IPS-NIHi7 (cell line): ENCODE data around the gene ABHD4.
"Not testable (repeated sequence)": the region's sequence is repeated elsewhere in the genome, so short reads cannot be mapped to it uniquely, and the experiment has no call there.

Source experiments
- DNase-seq: peaks from one replicate; pipeline ENCODE4 v3.0.0; 2012; ENCODE audit warnings: mixed read lengths; ENCODE audit errors: extremely low spot score

Gene ABHD4, protein sequence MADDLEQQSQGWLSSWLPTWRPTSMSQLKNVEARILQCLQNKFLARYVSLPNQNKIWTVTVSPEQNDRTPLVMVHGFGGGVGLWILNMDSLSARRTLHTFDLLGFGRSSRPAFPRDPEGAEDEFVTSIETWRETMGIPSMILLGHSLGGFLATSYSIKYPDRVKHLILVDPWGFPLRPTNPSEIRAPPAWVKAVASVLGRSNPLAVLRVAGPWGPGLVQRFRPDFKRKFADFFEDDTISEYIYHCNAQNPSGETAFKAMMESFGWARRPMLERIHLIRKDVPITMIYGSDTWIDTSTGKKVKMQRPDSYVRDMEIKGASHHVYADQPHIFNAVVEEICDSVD

DNA sequence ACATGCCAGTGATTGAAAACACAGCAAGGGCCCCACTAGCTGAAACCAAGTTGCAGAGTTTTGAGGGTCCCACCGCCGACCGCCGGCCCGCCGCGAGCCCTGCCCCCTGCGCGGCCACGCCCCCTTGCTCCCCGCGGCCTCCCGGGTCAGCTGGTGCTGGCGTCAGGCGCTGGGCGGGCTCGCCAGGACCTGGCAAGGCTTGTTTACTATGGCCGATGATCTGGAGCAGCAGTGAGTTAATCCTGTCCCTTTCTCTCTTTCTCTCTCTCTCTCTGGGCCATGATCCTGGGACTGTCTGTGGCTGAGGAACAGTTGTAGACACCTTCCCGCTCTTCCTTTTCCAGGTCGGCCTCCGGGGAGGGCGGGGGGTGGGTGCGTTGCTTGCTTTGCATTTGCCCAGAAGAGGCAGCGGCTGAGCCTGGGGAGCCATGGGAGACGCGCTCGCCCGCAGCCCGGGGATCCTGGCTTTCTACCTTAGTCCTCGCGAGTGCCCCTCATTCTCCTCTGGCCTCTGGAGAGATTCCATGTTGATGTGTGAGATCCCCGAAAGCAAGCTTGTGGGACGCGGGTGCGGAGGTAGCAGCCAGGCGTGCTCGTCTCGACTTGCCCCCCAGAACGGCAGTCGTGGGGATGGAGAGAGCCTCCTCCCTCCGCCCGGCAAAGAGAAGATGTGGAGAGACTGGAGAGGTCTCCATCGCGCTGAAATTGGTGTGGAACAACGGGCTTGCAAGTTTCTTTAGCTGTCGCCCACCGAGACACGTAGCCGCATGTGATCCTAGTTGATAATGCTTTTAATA lies at the start of gene ABHD4:
ABHD4 (plus strand) TSS at position 202 of the 797 bp plus-strand sequence; CDS start at position 209, 7 bp downstream.
- peak; percentile 85 for DNase-seq

DNA sequence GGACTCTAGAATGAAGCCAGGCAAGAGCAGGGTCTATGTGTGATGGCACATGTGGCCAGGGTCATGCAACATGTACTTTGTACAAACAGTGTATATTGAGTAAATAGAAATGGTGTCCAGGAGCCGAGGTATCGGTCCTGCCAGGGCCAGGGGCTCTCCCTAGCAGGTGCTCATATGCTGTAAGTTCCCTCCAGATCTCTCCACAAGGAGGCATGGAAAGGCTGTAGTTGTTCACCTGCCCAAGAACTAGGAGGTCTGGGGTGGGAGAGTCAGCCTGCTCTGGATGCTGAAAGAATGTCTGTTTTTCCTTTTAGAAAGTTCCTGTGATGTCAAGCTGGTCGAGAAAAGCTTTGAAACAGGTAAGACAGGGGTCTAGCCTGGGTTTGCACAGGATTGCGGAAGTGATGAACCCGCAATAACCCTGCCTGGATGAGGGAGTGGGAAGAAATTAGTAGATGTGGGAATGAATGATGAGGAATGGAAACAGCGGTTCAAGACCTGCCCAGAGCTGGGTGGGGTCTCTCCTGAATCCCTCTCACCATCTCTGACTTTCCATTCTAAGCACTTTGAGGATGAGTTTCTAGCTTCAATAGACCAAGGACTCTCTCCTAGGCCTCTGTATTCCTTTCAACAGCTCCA lies 48.7 kb upstream of the ABHD4 start:
- DNase-seq = no peak

DNA sequence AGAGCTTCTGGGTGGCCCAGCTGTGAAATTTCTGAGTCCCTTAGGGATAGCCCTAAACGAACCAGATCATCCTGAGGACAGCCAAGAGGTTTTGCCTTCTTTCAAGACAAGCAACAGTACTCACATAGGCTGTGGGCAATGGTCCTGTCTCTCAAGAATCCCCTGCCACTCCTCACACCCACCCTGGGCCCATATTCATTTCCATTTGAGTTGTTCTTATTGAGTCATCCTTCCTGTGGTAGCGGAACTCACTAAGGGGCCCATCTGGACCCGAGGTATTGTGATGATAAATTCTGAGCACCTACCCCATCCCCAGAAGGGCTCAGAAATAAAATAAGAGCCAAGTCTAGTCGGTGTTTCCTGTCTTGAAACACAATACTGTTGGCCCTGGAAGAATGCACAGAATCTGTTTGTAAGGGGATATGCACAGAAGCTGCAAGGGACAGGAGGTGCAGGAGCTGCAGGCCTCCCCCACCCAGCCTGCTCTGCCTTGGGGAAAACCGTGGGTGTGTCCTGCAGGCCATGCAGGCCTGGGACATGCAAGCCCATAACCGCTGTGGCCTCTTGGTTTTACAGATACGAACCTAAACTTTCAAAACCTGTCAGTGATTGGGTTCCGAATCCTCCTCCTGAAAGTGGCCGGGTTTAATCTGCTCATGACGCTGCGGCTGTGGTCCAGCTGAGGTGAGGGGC lies 48.0 kb upstream of the ABHD4 start:
- DNase-seq = no peak

DNA sequence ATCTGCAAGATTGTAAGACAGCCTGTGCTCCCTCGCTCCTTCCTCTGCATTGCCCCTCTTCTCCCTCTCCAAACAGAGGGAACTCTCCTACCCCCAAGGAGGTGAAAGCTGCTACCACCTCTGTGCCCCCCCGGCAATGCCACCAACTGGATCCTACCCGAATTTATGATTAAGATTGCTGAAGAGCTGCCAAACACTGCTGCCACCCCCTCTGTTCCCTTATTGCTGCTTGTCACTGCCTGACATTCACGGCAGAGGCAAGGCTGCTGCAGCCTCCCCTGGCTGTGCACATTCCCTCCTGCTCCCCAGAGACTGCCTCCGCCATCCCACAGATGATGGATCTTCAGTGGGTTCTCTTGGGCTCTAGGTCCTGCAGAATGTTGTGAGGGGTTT lies 46.5 kb upstream of the ABHD4 start:
- no peak for DNase-seq

DNA sequence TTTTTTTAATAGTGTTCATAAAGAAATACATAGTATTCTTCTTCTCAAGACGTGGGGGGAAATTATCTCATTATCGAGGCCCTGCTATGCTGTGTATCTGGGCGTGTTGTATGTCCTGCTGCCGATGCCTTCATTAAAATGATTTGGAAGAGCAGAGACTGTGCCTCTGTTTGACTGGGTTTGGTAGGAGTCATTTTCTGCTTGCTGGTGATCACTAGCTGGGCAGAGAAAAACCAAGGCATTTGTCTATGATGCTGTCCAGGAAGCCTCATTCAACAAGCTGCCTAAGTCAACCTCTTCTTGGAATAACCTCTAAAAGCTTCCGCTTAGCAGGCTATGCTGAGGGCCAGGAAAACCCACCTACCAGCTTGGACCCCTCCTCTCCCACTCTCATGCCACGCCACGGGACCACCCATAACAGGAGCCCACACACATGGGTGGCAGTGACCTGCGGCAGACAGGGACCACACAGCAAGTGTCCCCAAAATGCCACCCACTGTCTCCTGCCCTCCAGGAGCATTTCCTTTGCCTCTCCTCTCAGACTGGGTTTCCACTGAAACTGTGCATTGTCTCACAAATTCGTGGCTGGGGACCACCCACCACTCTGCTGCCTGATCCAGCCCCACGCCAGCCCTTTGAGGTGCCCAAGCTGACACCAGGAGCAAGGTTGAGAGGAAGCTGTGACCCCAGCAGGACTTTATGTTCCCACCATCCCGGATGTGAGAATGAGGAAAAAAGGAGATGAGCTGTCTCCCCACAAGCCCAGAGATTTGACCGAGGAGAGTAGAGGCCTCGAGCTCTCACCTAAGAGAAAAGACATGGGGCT lies 45.9 kb upstream of the ABHD4 start:
- no peak for DNase-seq

DNA sequence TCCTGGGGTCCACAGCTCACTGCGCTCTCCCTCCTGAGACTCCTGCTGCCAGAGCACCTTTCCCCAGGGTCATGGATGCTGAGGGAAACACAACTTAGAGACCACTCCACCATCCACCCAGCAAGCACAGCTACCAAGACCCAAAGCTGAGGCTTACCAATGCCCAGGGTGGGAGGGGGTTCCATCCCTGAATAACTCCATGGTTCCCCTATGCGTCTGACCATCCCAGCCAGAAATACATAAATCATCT lies 45.3 kb upstream of the ABHD4 start:
- DNase-seq = no peak

DNA sequence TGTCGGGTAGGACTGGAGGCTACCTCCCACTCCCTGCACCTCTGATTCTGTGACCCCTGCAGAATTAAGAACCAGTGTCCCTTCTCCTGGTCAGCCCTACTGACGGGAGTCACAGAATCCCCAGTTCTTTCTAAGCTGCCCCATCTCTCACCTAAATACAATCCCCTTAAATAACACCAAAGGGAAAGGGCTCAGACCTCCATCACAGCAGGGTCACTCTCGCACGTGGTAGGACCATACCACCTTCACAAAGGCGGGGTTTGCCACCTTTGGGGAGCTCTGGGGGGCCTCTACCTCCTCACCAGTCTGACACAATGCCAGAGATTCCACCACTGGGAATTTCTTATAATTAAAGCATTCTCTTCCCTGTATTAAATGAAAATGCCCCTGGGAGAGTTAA lies 44.7 kb upstream of the ABHD4 start:
- DNase-seq = no peak

DNA sequence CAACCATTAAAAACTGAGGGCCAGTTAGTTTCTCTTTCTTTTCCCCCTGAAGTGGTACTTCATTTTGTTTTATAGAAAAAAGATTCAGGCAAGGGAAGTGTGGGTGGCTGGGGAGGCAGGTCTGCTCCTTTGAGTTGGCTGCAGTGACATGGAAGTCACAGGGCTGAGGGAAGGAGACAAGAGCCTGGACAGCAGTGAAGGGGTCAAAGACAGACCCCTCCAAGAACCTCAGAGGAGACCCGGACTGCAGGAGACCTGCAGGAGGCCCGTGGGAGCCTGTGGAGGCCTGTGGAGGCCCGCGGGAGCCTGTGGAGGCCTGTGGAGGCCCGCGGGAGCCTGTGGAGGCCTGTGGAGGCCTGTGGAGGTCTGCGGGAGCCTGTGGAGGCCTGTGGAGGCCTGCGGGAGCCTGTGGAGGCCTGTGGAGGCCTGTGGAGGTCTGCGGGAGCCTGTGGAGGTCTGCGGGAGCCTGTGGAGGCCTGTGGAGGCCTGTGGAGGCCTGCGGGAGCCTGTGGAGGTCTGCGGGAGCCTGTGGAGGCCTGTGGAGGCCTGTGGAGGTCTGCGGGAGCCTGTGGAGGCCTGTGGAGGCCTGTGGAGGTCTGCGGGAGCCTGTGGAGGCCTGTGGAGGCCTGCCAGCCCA lies 44.1 kb upstream of the ABHD4 start:
- DNase-seq = not testable (repeated sequence)

DNA sequence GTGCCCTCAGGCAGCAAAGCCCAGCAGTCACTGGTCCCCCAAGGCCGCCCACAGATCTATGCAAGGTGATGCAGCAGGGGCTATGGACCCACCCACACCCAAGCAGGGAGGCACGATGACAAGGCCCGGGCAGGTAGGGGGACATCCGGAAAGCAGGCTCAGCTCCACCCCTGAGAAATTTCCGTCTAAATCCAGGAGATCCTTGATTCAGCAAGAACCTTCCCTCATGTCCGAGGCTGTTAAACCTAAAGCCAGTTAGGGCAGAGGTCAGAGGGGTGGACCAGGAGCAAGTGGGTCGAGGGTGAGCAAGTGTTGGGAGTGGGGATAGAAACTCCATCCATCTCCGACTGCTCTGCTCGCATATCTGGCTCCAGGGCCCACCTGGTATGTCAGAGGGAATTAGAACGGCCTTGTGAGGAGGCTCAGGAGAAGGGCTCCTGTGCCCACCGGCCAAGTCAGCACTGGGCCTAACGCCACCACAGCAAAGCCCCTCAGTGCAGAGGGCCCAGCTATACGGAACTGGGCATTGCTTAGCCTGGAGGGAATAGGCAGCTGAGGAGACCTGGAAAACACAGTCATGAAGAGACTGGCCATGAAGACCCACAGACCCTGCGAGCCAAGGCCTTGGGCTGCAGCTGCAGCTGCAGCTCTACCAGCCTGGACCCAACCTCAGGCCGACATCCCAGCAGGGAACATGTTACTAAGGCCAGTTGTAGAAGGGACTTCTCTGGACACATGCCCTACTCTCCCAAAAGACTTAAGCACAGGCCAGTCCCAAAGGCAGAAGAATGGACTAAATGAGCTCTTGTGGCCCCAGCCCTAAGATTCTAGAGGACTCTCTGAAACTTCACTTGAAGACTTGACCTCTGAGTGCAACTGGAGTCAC lies 43.4 kb upstream of the ABHD4 start:
- DNase-seq = no peak

DNA sequence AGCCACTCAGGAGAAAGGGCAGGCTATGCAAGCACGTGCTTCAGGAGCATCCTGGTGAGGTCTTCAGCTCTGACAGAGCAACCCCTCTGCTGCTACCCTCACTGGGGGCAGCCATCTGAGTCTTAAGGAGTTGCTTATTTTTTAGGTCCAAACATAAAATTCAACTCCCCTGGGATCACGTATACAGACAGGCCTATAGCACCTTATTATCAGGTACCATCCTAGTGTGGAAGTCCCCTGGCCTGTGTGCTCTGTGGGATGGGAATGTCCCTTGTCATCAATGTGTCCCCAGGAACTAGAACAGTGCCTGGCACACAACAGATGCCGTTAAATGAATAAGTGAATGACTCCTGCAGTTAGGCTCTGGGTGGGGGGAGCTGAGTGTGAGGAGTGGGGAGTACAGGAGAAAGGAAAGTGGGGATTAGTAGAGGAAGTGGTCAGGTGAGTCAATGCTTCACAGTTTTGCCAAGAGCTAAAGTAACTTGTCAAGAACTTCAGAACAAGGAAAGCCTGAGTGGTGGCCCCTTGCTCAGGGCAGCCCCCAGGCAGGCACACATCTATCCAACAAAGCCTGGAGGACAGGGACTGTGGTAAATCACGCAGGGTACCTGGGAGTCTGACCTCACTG lies 42.6 kb upstream of the ABHD4 start:
- no peak for DNase-seq

DNA sequence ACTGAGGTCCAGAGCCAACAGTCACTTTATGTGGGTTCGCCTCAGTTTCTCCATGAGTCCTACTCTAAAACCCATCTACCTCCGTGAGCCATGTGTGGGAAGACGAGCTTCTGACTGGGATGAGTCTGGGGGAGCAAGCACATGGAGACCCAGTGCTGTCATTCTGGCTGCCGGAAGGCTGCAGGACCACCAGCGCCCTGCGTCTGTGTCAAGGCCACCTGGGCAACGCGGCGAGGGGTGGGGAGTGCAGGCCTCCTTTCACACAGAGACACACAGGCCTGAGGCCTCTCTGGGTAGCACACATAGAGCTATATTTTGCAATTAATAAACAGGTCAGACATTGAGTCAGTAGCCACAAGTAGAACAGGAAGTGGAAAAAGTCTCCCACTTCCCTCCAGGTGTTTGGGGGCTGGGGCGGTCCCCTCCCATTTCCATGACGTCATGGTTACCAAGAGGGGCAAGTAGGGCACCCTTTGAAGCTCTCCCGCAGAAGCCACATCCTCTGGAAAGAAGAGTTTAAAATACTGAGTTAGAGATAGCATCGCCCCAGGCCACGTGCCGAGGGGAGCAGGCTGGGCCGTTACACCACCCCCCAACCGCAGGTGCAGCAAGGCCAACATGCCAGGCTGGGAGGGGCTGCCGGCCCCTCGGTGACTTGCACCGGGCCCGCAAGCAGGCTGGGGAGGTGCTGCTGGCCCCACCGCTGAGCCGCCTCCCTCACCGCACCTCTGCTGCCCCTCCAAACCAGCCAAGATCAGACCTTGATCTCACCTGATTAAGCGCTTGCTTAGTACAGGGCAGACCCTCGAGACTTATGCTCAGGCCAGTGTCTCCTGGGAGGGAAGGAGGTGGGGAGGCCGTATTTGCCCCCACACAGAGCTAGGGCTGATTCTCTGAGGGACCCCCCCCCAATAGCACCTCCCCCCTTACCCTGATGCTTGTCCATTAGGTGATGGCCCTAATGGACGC lies 41.8 kb upstream of the ABHD4 start:
- DNase-seq = no peak

DNA sequence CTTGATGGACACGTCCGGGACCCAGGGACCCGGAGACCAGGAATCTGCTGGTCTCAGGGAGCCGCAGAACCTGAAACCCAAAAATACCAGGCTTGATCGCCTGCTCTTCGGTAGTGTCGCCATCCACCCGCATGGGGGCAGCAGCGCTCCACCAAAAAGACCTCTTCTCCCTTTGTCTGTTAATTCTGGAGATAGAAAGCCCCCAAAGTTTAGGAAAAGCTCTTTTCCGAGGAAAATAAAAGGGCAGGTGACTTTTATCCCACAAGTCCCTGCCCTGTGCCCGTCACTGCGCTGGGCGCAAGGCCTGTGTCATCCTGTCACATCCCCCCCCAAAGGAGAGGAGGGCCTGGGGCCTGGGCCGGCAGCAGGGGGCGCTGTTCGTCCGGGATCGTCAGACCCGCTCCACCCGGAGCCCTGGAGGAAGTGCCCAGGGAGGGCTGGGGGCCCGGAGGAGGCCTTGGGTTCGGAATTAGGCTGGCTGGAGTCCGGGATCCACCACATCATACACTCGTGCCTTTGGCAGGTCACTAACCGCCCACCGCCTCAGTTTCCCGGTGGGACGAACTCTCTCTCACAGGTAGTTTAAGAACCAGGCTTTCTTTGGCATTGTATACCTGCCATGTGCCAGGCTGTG lies 41.0 kb upstream of the ABHD4 start:
- DNase-seq = peak; percentile 81

DNA sequence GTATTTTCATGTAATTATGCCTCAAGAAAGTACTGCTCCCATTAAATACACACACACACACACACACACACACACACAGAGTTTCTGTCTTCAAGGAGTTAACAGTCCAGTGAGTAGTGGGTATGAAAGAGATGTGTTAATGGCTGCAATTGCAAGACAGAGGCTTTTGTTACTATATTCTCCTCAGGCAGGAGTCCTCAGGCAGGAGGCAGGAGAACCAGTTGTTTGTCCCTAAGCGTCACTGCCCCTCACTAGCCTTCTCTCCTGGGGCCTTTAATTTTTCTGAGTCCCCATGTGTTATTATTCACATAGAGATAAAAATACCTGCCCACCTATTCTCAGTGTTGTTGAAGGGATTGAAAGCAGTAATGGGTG lies 40.3 kb upstream of the ABHD4 start:
- DNase-seq = no peak

DNA sequence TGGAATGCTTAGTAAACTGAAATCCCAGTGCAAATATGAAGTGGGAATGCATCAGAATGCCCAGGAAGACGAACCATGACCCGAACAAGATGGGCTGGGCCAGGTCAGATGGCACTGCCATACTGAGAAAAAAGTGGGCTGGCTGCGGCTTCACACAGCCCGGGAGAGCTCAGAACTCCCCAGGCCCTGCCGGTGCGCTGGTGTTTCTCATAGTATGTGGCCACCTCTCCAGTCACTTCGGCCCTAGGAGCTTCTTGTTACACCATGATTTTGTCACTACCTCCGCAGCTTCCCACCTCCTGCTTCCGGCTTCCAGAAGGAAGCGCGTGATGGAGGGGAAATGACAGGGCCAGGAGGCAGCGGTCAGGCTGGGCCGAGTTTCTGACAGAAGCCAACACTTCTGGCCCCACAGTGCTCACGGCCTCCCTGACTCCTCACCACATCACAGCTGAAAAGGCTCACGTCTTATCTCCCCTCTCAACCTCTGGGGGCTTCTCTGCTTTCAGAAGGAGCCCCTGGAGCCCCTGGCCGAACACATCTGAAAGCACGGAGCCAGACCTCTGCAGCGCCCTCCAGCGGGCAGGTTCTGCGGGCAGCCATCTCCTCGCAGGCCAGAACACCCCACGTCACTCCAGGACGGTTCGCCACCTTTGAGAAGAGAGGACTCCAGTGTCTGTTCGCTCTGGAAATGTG lies 39.7 kb upstream of the ABHD4 start:
- DNase-seq = no peak

DNA sequence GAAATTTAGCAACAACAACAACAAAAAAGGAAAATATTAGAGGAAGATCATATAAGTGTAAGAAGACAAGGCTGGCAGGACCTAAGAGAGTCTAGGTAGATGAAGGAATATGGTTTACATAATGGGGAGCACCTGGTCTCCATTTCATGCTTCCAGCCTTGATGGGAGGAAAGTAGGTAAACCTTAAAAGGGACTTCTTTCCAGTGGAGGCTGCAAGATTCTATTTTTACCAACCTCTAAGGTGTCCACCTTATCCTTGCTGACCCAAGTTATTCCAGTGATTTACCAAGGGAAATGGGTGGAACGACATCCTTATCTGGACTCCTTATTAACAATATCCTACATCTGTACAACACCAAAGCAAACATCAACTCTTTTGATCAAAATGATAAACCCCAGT lies 39.1 kb upstream of the ABHD4 start:
- no peak for DNase-seq

DNA sequence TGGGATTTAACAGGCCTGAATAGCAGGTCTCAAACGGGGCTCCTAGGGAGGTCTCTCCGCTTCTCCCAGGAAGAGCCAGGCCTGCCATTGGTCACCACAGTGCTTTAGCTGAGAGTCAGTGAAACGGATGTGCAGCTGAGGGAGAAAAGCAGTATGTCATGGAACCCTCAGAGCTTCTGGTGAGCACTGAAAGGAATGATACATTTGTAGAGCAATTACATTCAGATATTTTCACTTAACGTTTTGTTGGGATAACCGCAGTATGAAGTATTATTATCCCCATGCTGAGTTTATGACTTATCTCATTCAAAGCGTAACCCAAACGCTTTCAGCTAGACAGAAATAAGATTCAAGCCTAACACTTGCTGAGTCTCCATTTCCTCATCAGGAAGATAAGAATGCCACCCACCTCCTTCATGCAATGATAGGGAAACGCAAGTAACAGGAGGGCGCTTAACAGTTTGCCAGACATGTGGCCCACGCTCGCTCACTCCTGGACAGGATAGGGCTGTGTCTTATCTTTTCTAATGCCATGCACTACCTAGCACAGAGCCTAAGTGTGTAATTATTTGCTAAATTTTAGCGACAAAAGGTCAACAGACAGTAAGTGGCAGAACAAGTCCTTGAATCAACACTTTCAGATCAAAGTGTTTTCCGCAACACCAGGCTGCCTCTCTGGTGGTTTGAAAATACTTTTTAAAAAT lies 37.3 kb upstream of the ABHD4 start:
- no peak for DNase-seq

DNA sequence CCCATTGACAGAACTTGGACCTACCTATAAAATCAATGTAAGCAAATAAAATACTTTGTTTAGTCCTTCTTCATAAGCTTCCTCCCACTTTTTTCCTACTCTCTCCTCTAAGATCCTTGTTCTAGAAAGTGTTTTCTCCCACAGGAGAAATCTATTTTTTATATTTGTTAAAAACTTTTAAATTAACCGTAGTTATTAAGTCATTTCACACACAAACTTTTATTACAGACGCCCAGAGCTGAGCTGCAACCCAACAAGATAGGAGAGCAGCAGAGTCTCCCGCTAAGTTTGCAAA lies 36.8 kb upstream of the ABHD4 start:
- DNase-seq = no peak
